Measurements from ENCODE around the gene KLF13.

GRCh38 chr15:31383139-31383538, 56.5 kb downstream of the KLF13 start:
- TF ChIP-seq POLR2A (IDR thresholded peaks at IDR 0.05): no peak
- no peak for TF ChIP-seq CTCF (IDR thresholded peaks at IDR 0.05)
